HepG2 (cell line): ENCODE results near the gene LRRC3C. TPM values are rescaled to one million over a fixed set of nuclear protein-coding genes. Genes with fewer than 3 reads are reported as not detected.
A peak's percentile ranks its signal among the peaks of the same experiment; 100 is the strongest.

Source experiments
- ATAC-seq: fragments of 200-7000 bp; cut with Tn5 transposase; 3 replicates; pipeline ENCODE4 v1.9.1; 2020; ENCODE audit warnings: mild to moderate bottlenecking, moderate library complexity
- BruUV-seq: library from RNA; stranded (reverse); fragments of 400-500 nt; replicated peaks from 2 replicates; lab custom pipeline; 2021; lab: Mats Ljungman, UMichigan
- CTCF ChIA-PET: fragments of 300-600 bp; formaldehyde crosslinking; extraction: SDS; loops from one replicate; lab custom pipeline; 2021; ENCODE audit warnings: low total read pairs, inconsistent platforms, low intra/inter-chr PET ratio; lab: Yijun Ruan, JAX
- POLR2A ChIA-PET: fragments of 350-600 bp; sonication (Branson Sonifier 250); formaldehyde crosslinking; loops from one replicate; lab custom pipeline; 2020; ENCODE audit warnings: antibody characterized with exemption, inconsistent platforms; lab: Yijun Ruan, JAX
- DNase-seq: peaks from one replicate; pipeline ENCODE4 v3.0.0-alpha.2; 2015; ENCODE audit warnings: low spot score
- FAIRE-seq: peaks from 3 replicates; lab custom pipeline; 2011; peaks lifted over from hg19 to GRCh38; lab: Jason Lieb, UNC
- H2AFZ ChIP-seq: one replicate; pipeline ENCODE4 v1.6.1; 2011; ENCODE audit warnings: low read length, inconsistent platforms
- H3K27ac ChIP-seq: fragments of 300-600 bp; 3 replicates; pipeline ENCODE4 v1.8.0; 2011; ENCODE audit warnings: mixed run types, mild to moderate bottlenecking, mixed read lengths, low read length, inconsistent platforms; ENCODE audit not compliant: insufficient read depth; ENCODE audit errors: extremely low read length
- H3K27me3 ChIP-seq, 2 experiments: fragments of 200-600 bp in 1 of 2; 2 replicates in 1 of 2; 3 replicates in 1 of 2; pipeline versions ENCODE4 v1.6.0 to v1.8.0; 2011; ENCODE audit warnings: low read length in 2 of 2, mild to moderate bottlenecking in 2 of 2, moderate library complexity in 2 of 2, inconsistent platforms in 1 of 2; ENCODE audit not compliant: insufficient read depth in 2 of 2, control insufficient read depth in 1 of 2
- H3K36me3 ChIP-seq, 2 experiments: fragments of 200-600 bp in 1 of 2; replicated peaks in 1 of 2; 2 replicates in 1 of 2; 3 replicates in 1 of 2; pipeline versions ENCODE4 v1.5.1 to v1.8.0; 2011; ENCODE audit warnings: low read length in 2 of 2, inconsistent platforms in 1 of 2; ENCODE audit not compliant: insufficient read depth in 2 of 2, control insufficient read depth in 1 of 2
- H3K4me1 ChIP-seq: 2 replicates; pipeline ENCODE4 v1.5.1; 2012; ENCODE audit warnings: low read length, inconsistent platforms; ENCODE audit not compliant: insufficient read depth
- H3K4me2 ChIP-seq: 2 replicates; pipeline ENCODE4 v1.6.0; 2011; ENCODE audit warnings: low read depth, low read length, inconsistent platforms
- H3K4me3 ChIP-seq, 3 experiments: fragments of 200-600 bp in 1 of 3; sonication (generic), shearing (Covaris generic) in 1 of 3; replicated peaks in 1 of 3; 2 replicates each; pipeline ENCODE4 v1.5.1; 2011 to 2016; ENCODE audit warnings: low read length in 3 of 3, inconsistent platforms in 2 of 3, low read depth in 2 of 3, mild to moderate bottlenecking in 2 of 3, control low read depth in 1 of 3, mixed read lengths in 1 of 3; ENCODE audit not compliant: insufficient read depth in 1 of 3
- H3K79me2 ChIP-seq: one replicate; pipeline ENCODE4 v1.6.1; 2011; ENCODE audit warnings: low read length, inconsistent platforms; ENCODE audit not compliant: insufficient read depth
- H3K9ac ChIP-seq: 2 replicates; pipeline ENCODE4 v1.6.0; 2011; ENCODE audit warnings: mild to moderate bottlenecking, low read depth, low read length, inconsistent platforms; ENCODE audit not compliant: insufficient read depth
- H3K9me3 ChIP-seq: 2 replicates; pipeline ENCODE4 v1.5.1; 2012; ENCODE audit warnings: mild to moderate bottlenecking, low read length
- H4K20me1 ChIP-seq: 2 replicates; pipeline ENCODE4 v1.6.0; 2011; ENCODE audit warnings: inconsistent platforms, mild to moderate bottlenecking, low read length, moderate library complexity; ENCODE audit not compliant: insufficient read depth
- BRD4 ChIP-seq: sonication (generic); formaldehyde crosslinking; IDR thresholded peaks from 2 replicates; pipeline ENCODE4 v1.4.0; 2020; ENCODE audit warnings: missing genetic modification reagents
- CBX5 ChIP-seq: sonication (generic); formaldehyde crosslinking; IDR thresholded peaks from 2 replicates; pipeline ENCODE4 v1.4.0; 2020; ENCODE audit warnings: missing genetic modification reagents, borderline replicate concordance
- GATAD1 ChIP-seq: IDR thresholded peaks from 2 replicates; pipeline ENCODE4 v1.6.1; 2016; ENCODE audit warnings: missing genetic modification reagents, missing compliant biosample characterization
- KDM2A ChIP-seq: sonication (generic); formaldehyde crosslinking; IDR thresholded peaks from 2 replicates; pipeline ENCODE4 v1.4.0; 2020; ENCODE audit warnings: low read depth, missing genetic modification reagents, borderline replicate concordance
- NFIC ChIP-seq: IDR thresholded peaks from 2 replicates; pipeline ENCODE4 v1.6.1; 2012; ENCODE audit warnings: mild to moderate bottlenecking, low read length, inconsistent platforms
- RORA ChIP-seq: sonication (generic); formaldehyde crosslinking; IDR thresholded peaks from 2 replicates; pipeline ENCODE4 v1.5.0; 2020; ENCODE audit warnings: mild to moderate bottlenecking, missing genetic modification reagents, moderate library complexity
- SMAD9 ChIP-seq: sonication (generic); formaldehyde crosslinking; IDR thresholded peaks from 2 replicates; pipeline ENCODE4 v1.5.1; 2020; ENCODE audit warnings: mild to moderate bottlenecking, missing genetic modification reagents
- THAP9 ChIP-seq: sonication (generic); formaldehyde crosslinking; IDR thresholded peaks from 2 replicates; pipeline ENCODE4; 2020; ENCODE audit warnings: missing genetic modification reagents, mild to moderate bottlenecking, borderline replicate concordance
- ZEB1 ChIP-seq: IDR thresholded peaks from 2 replicates; pipeline ENCODE4 v1.6.1; 2012; ENCODE audit warnings: mild to moderate bottlenecking, low read depth, inconsistent platforms; ENCODE audit not compliant: insufficient replicate concordance
- ZFP36L2 ChIP-seq: sonication (generic); formaldehyde crosslinking; IDR thresholded peaks from 2 replicates; pipeline ENCODE4 v1.4.0; 2020; ENCODE audit warnings: missing genetic modification reagents
- ZFP90 ChIP-seq: sonication (generic); formaldehyde crosslinking; IDR thresholded peaks from 2 replicates; pipeline ENCODE4 v1.8.0; 2022; ENCODE audit warnings: missing genetic modification reagents, mild to moderate bottlenecking, inconsistent platforms, borderline replicate concordance
- ZMYM2 ChIP-seq: sonication (generic); formaldehyde crosslinking; IDR thresholded peaks from 2 replicates; pipeline ENCODE4 v1.8.0; 2022; ENCODE audit warnings: mild to moderate bottlenecking, missing genetic modification reagents
- ZNF160 ChIP-seq: sonication (generic); formaldehyde crosslinking; IDR thresholded peaks from 2 replicates; pipeline ENCODE4 v1.8.0; 2022; ENCODE audit warnings: mild to moderate bottlenecking, inconsistent platforms, missing genetic modification reagents
- ZNF343 ChIP-seq: sonication (generic); formaldehyde crosslinking; IDR thresholded peaks from 2 replicates; pipeline ENCODE4 v1.4.0; 2020; ENCODE audit warnings: mild to moderate bottlenecking, missing genetic modification reagents
- ZNF574 ChIP-seq: sonication (generic); formaldehyde crosslinking; IDR thresholded peaks from 2 replicates; pipeline ENCODE4 v1.4.0; 2020; ENCODE audit warnings: missing genetic modification reagents
- ZNF841 ChIP-seq: sonication (generic); formaldehyde crosslinking; IDR thresholded peaks from 2 replicates; pipeline ENCODE4 v1.8.1; 2023; ENCODE audit warnings: missing genetic modification reagents, borderline replicate concordance
- ZNF879 ChIP-seq: sonication (generic); formaldehyde crosslinking; IDR thresholded peaks from 2 replicates; pipeline ENCODE4 v1.8.1; 2023; ENCODE audit warnings: missing genetic modification reagents
- WGBS: methylation state at CpG from one replicate; pipeline ENCODE4 v1.1.6; 2017; ENCODE audit warnings: low lambda C conversion rate; 5-methylcytosine and 5-hydroxymethylcytosine counted together
- in situ Hi-C: cut with HindIII; loops from 2 replicates; pipeline ENCODE4 v1.10.0; 2017; ENCODE audit warnings: low pct_unique_long_range_greater_than_20kb; ENCODE audit not compliant: extremely low pct_ligation_motif_present
- intact Hi-C: fragments of 100-400 bp; cut with micrococcal nuclease; formaldehyde crosslinking; loops from one replicate; pipeline ENCODE4 v1.10.0; 2022; ENCODE audit not compliant: unreplicated experiment
- polyA plus RNA-seq, 8 experiments: library from polyadenylated mRNA; depleted of rRNA in 3 of 8; stranded (reverse) in 7 of 8; unstranded in 1 of 8; fragments of >200 nt; fragmentation: Illumina TruSeq in 4 of 8; extraction: Trizol in 4 of 8; gene quantifications; 2 replicates each; pipeline versions ENCODE4 v1.2.1 to v1.2.3, GENCODE V29; 2011 to 2016; ENCODE audit warnings: low read depth in 4 of 8, missing spikeins in 1 of 8, mixed read lengths in 1 of 8; ENCODE audit not compliant: insufficient read depth in 1 of 8
- total RNA-seq, 5 experiments: library from RNA; depleted of rRNA; stranded (reverse); fragments of >200 nt; fragmentation: Illumina TruSeq; extraction: Trizol; gene quantifications; 2 replicates each; pipeline ENCODE4 v1.2.3, GENCODE V29; 2016; ENCODE audit warnings: low read depth in 1 of 5

LRRC3C gene
- total and polyA plus RNA-seq, 2 of the 13 experiments (the other 11 are each of a cell fraction or from before 2014, with no cell fraction given): 0.17 TPM; not detected in 1

DNA sequence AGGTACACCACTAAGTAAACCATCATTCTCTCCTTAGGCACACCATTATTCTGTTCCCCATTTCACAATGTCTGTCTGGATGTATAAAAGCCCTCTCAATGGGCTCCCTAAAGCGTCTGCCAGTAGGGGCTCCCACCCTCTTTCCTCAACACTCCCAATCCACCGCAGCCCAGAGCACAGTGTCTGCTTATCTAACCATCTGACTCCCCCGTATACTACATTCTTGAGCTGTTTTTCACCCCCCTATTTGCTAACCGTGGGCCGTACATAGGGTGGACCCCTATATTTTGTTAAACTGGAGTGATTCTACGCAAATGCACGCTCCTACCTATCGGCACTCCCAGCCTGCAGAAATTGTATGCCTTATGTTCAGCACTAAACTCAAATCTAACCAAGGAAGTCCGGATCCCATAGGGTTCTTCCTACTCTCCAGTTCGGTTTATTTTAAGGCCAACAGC, 52.4 kb downstream of the LRRC3C start:
- intact Hi-C loops (loop anchor here (1.0 to 2.0 kb wide), 4 partner anchors 21 to 108 kb away; partner anchors contain the start of genes LRRC3C and ORMDL3), in situ Hi-C loops (loop anchor here (5.0 kb wide), 1 partner anchor 108 kb away; no protein-coding TSS in a partner anchor)
- ChIA-PET POLR2A (interaction anchor here (0.6 to 2.3 kb wide), 27 partner anchors 9 to 529 kb away, joined by 3 to 21 read pairs (median 4); partner anchors contain the start of genes GSDMB, LRRC3C, MED1 and MED24), CTCF (interaction anchor here (0.6 to 2.3 kb wide), 4 partner anchors 21 to 250 kb away, joined by 3 to 25 read pairs (median 9); partner anchors contain the start of gene MIEN1)
- FAIRE-seq: no peak
- DNase-seq: peak; percentile 48
- Histone ChIP-seq H4K20me1 (peaks cover 9% of the 10 kb centered on the region), H3K4me3 (peak overlapping the region; percentile 62 to 94 (median 63)), H3K27me3 (peaks cover 6 to 28% of the 10 kb centered on the region in 2 experiments), H3K9me3 (no peaks in the 10 kb centered on the region), H3K9ac (peak overlapping the region; percentile 58), H2AFZ (peak overlapping the region; percentile 94), H3K4me2 (peak overlapping the region; percentile 94), H3K36me3 (peaks cover 10 to 12% of the 10 kb centered on the region in 2 experiments), H3K4me1 (peaks cover 25% of the 10 kb centered on the region), H3K27ac (peak overlapping the region; percentile 19), H3K79me2 (peaks cover 28% of the 10 kb centered on the region)
- under 1% methylated on average over 10 of the region's 10 CpGs for WGBS
- no TSS peak for BruUV-seq
- ATAC-seq: peak; percentile 71
- TF ChIP-seq BRD4 (CRISPR knock-in tag) (0 out of 2 replicates have a peak, but pooled peaks have one; percentile 31), ZNF879 (CRISPR knock-in tag) (0 out of 2 replicates have a peak, but pooled peaks have one; percentile 4), ZFP90 (CRISPR knock-in tag) (no peak), NFIC (0 out of 2 replicates have a peak, but pooled peaks have one; percentile 6), ZEB1 (no peak), ZFP36L2 (0 out of 2 replicates have a peak, but pooled peaks have one; percentile 35), ZNF160 (CRISPR knock-in tag) (no peak), ZNF343 (no peak), THAP9 (no peak), ZNF841 (CRISPR knock-in tag) (no peak), SMAD9 (0 out of 2 replicates have a peak, but pooled peaks have one; percentile 50), CBX5 (CRISPR knock-in tag) (no peak), ZNF574 (CRISPR knock-in tag) (no peak), ZMYM2 (CRISPR knock-in tag) (peak; percentile 2; the same call in 1 of the 2 replicates), RORA (CRISPR knock-in tag) (0 out of 2 replicates have a peak, but pooled peaks have one; percentile 54), GATAD1 (CRISPR knock-in tag) (no peak), KDM2A (CRISPR knock-in tag) (no peak)
